CD4-positive, CD25-positive, alpha-beta regulatory T cell (primary cell): ENCODE data around the gene CLEC10A. TPM values are rescaled to one million over a fixed set of nuclear protein-coding genes. Genes with fewer than 3 reads are reported as not detected.
"Not testable (repeated sequence)": the region's sequence is repeated elsewhere in the genome, so short reads cannot be mapped to it uniquely, and the experiment has no call there.

Source experiments
- ATAC-seq, 2 donors: fragments of 150-1000 bp; cut with Tn5 transposase; one replicate each; pipeline ENCODE4 v1.10.0; 2021; ENCODE audit warnings: low read depth in 2 of 2, moderate number of reproducible peaks in 2 of 2, moderate library complexity in 1 of 2
- DNase-seq, 3 donors: peaks; one replicate each; pipeline versions ENCODE4 v3.0.0 to v3.0.0-alpha.2; 2012 to 2022; ENCODE audit warnings: mixed read lengths in 1 of 3
- H3K27ac ChIP-seq: one replicate; pipeline ENCODE4 v1.7.0; 2013; ENCODE audit warnings: mild to moderate bottlenecking, low read length; ENCODE audit not compliant: insufficient read depth, poor library complexity, severe bottlenecking
- H3K27me3 ChIP-seq: one replicate; pipeline ENCODE4 v1.7.0; 2013; ENCODE audit warnings: low read length; ENCODE audit not compliant: control insufficient read depth, insufficient read depth
- H3K36me3 ChIP-seq: one replicate; pipeline ENCODE4 v1.7.0; 2013; ENCODE audit warnings: mild to moderate bottlenecking, low read length, moderate library complexity; ENCODE audit not compliant: control insufficient read depth, insufficient read depth
- H3K4me1 ChIP-seq: 2 replicates; pipeline ENCODE4 v1.7.0; 2013; ENCODE audit warnings: mild to moderate bottlenecking, low read length; ENCODE audit not compliant: insufficient read depth, control insufficient read depth, poor library complexity, severe bottlenecking
- H3K4me3 ChIP-seq: one replicate; pipeline ENCODE4 v1.7.0; 2013; ENCODE audit warnings: low read depth, mild to moderate bottlenecking, low read length, moderate library complexity
- H3K9me3 ChIP-seq, 2 experiments: 1 replicate in 1 of 2; 2 replicates in 1 of 2; pipeline ENCODE4 v1.7.0; 2013; ENCODE audit warnings: low read length in 2 of 2, mild to moderate bottlenecking in 1 of 2, moderate library complexity in 1 of 2; ENCODE audit not compliant: control insufficient read depth in 2 of 2
- H3K27ac Mint-ChIP-seq, 3 donors: one replicate each; pipeline ENCODE4 v1.8.0; 2020 to 2022; ENCODE audit warnings: mild to moderate bottlenecking in 3 of 3, mixed read lengths in 3 of 3, moderate library complexity in 2 of 3
- H3K27me3 Mint-ChIP-seq: one replicate; pipeline ENCODE4 v1.8.0; 2022; ENCODE audit warnings: mild to moderate bottlenecking, mixed read lengths
- H3K36me3 Mint-ChIP-seq: one replicate; pipeline ENCODE4 v1.8.0; 2020; ENCODE audit warnings: mixed read lengths
- H3K4me1 Mint-ChIP-seq, 4 donors: one replicate each; pipeline ENCODE4 v1.8.0; 2020 to 2022; ENCODE audit warnings: mixed read lengths in 4 of 4, mild to moderate bottlenecking in 1 of 4
- H3K4me3 Mint-ChIP-seq, 4 donors: one replicate each; pipeline ENCODE4 v1.8.0; 2020 to 2022; ENCODE audit warnings: mild to moderate bottlenecking in 4 of 4, mixed read lengths in 4 of 4, moderate library complexity in 3 of 4
- H3K9me3 Mint-ChIP-seq, 7 donors: one replicate each; pipeline ENCODE4 v1.8.0; 2020 to 2022; ENCODE audit warnings: mixed read lengths in 7 of 7, mild to moderate bottlenecking in 3 of 7, moderate library complexity in 2 of 7
- polyA plus RNA-seq, 4 donors: library from polyadenylated mRNA; unstranded; fragments of 300-500 nt; fragmentation: Illumina TruSeq; gene quantifications; one replicate each; pipeline ENCODE4 v1.2.3, GENCODE V29; 2021
- total RNA-seq: library from RNA; stranded (reverse); gene quantifications from one replicate; pipeline ENCODE4 v1.2.3, GENCODE V29; 2022

CLEC10A gene
- total and polyA plus RNA-seq, 5 donors from 2014 or later: not detected

DNA sequence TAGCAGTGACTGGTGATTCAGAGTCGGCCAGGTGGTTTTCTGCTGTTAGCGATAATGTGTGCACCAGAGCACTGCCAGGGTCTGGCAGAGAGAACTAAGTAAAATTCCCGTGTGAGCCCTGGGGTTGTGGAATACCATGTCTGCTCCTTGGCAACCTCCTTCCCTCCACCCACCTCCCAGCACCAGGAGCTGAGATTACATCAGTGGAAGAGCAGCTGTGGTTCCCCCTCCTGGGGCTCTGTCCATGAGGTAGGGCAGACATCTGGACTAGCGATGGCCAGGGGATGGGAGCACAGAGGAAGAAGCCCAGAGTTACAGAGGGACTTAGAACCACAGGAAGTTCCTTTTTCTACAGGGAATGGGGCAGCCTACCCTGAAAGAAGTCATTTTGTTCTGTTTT lies 15.8 kb downstream of the CLEC10A start:
- H3K36me3 ChIP-seq: no peaks in the 10 kb centered on the region
- no peaks in the 10 kb centered on the region for H3K4me1 ChIP-seq
- Mint-ChIP-seq H3K9me3 (peaks cover 0 to 21% (median 10%) of the 10 kb centered on the region in 7 donors), H3K27ac (no peak overlapping the region), H3K36me3 (no peaks in the 10 kb centered on the region), H3K27me3 (peaks cover 40% of the 10 kb centered on the region), H3K4me1 (peaks cover 0 to 3% (median 0%) of the 10 kb centered on the region in 4 donors), H3K4me3 (no peak overlapping the region)
- H3K27ac ChIP-seq: no peak overlapping the region
- DNase-seq: no peak
- no peak for ATAC-seq
- H3K27me3 ChIP-seq: no peaks in the 10 kb centered on the region
- peaks cover 7 to 13% of the 10 kb centered on the region in 2 experiments for H3K9me3 ChIP-seq
- no peak overlapping the region for H3K4me3 ChIP-seq

- Histone ChIP-seq H3K27me3 (no peaks in the 10 kb centered on the region), H3K36me3 (no peaks in the 10 kb centered on the region), H3K27ac (no peak overlapping the region), H3K4me1 (no peaks in the 10 kb centered on the region), H3K4me3 (no peak overlapping the region), H3K9me3 (peaks cover 3 to 10% of the 10 kb centered on the region in 2 experiments)
- Mint-ChIP-seq H3K9me3 (peaks cover 0 to 15% (median 6%) of the 10 kb centered on the region in 7 donors), H3K4me1 (peaks cover 0 to 3% (median 0%) of the 10 kb centered on the region in 4 donors), H3K27me3 (peaks cover 36% of the 10 kb centered on the region), H3K4me3 (no peak overlapping the region), H3K27ac (no peak overlapping the region), H3K36me3 (no peaks in the 10 kb centered on the region)
- DNase-seq (no peak), ATAC-seq (no peak)
These were observed 16.4 kb downstream of the CLEC10A start for GRCh38 chr17:7063518-7064094.

DNA sequence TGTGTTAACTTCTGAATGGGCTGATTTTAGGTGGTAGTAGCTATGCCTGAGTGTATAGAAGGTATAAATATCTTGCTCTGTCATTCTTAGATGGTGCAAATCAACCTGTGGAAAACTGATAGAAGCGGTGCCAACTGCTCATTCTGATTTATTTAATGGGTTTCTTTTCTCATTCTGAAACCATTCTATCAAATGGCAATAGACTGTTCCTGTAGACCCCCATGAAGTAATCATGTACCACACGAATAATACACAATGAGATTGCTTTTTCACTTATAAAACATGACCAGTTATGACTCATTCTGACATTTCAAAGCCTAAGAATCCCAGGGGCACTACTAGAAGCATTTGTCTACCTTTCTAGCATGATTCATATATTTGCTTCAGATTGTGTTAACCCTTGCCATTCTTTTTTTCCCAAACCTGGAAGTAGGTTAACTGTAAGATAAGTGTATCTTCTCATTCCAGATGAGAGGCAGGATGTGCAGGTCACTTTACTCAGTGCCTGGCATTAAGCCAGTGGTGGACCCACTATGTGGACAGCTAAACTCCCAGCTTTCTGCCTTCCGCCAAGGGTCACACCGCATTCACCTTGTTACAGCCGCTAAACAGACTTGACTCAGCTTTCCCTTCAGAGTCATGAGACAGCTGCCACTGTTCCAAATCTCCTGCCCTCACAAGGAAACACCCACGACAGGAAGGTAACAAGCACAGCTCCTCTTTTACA lies 19.7 kb downstream of the CLEC10A start:
- no peak for DNase-seq

GRCh38 chr17:7058831-7059447 lies 21.1 kb downstream of the CLEC10A start:
- H3K4me1 Mint-ChIP-seq: peaks cover 0 to 3% (median 0%) of the 10 kb centered on the region in 4 donors
- H3K27ac Mint-ChIP-seq: peak overlapping the region in 1 of 3 donors; percentile 30
- H3K4me1 ChIP-seq: no peaks in the 10 kb centered on the region
- no peak overlapping the region for H3K4me3 ChIP-seq
- H3K36me3 ChIP-seq: no peaks in the 10 kb centered on the region
- DNase-seq: no peak
- H3K4me3 Mint-ChIP-seq: no peak overlapping the region
- H3K27ac ChIP-seq: no peak overlapping the region
- no peaks in the 10 kb centered on the region for H3K27me3 ChIP-seq
- ATAC-seq: no peak
- no peaks in the 10 kb centered on the region for H3K9me3 ChIP-seq
- H3K27me3 Mint-ChIP-seq: peaks cover 20% of the 10 kb centered on the region
- H3K9me3 Mint-ChIP-seq: peaks cover 0 to 2% (median 0%) of the 10 kb centered on the region in 7 donors
- no peaks in the 10 kb centered on the region for H3K36me3 Mint-ChIP-seq

More for the DNA sequence above, 19.7 kb downstream of the CLEC10A start:
- no peaks in the 10 kb centered on the region for H3K36me3 Mint-ChIP-seq
- peaks cover 0 to 3% (median 0%) of the 10 kb centered on the region in 4 donors for H3K4me1 Mint-ChIP-seq
- Histone ChIP-seq H3K36me3 (no peaks in the 10 kb centered on the region), H3K4me1 (no peaks in the 10 kb centered on the region), H3K9me3 (no peaks in the 10 kb centered on the region), H3K27ac (no peak overlapping the region), H3K27me3 (no peaks in the 10 kb centered on the region), H3K4me3 (no peak overlapping the region)
- H3K4me3 Mint-ChIP-seq: no peak overlapping the region
- peaks cover 24% of the 10 kb centered on the region for H3K27me3 Mint-ChIP-seq
- peaks cover 0 to 2% (median 0%) of the 10 kb centered on the region in 7 donors for H3K9me3 Mint-ChIP-seq
- no peak overlapping the region for H3K27ac Mint-ChIP-seq
- ATAC-seq: no peak

GRCh38 chr17:7056386-7056785 lies 23.7 kb downstream of the CLEC10A start:
- Mint-ChIP-seq H3K4me3 (no peak overlapping the region), H3K27ac (no peak overlapping the region), H3K4me1 (peaks cover 0 to 5% (median 2%) of the 10 kb centered on the region in 4 donors), H3K36me3 (no peaks in the 10 kb centered on the region), H3K27me3 (peaks cover 13% of the 10 kb centered on the region), H3K9me3 (no peaks in the 10 kb centered on the region)
- DNase-seq: no peak
- no peak overlapping the region for H3K27ac ChIP-seq
- H3K4me3 ChIP-seq: no peak overlapping the region
- no peaks in the 10 kb centered on the region for H3K4me1 ChIP-seq
- ATAC-seq: no peak
- H3K36me3 ChIP-seq: no peaks in the 10 kb centered on the region
- no peaks in the 10 kb centered on the region for H3K9me3 ChIP-seq
- H3K27me3 ChIP-seq: no peaks in the 10 kb centered on the region

DNA sequence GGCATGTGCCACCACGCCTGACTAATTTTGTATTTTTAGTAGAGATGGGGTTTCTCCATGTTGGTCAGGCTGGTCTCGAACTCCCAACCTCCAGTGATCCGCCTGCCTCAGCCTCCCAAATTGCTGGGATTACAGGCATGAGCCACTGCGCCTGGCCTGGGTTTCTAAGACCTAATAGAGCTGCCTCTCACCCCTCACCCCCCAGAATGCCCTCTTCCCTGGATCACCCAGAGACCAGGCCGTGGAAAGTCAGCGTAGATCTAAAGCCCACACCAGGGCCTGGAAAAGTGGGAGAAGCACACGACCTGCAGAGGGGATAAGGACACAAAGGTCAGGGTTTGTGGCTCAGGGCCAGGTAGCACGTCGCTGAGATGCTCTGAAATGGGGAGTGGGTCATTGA lies 29.5 kb downstream of the CLEC10A start:
- not testable (repeated sequence) for H3K36me3 ChIP-seq, H3K27ac Mint-ChIP-seq, H3K4me3 ChIP-seq, H3K4me3 Mint-ChIP-seq, H3K27me3 ChIP-seq, H3K27me3 Mint-ChIP-seq, DNase-seq, H3K9me3 ChIP-seq, H3K27ac ChIP-seq, H3K36me3 Mint-ChIP-seq, ATAC-seq, H3K9me3 Mint-ChIP-seq
- H3K4me1 ChIP-seq: peaks cover 21% of the 10 kb centered on the region
- H3K4me1 Mint-ChIP-seq: peaks cover 11 to 22% (median 16%) of the 10 kb centered on the region in 4 donors

DNA sequence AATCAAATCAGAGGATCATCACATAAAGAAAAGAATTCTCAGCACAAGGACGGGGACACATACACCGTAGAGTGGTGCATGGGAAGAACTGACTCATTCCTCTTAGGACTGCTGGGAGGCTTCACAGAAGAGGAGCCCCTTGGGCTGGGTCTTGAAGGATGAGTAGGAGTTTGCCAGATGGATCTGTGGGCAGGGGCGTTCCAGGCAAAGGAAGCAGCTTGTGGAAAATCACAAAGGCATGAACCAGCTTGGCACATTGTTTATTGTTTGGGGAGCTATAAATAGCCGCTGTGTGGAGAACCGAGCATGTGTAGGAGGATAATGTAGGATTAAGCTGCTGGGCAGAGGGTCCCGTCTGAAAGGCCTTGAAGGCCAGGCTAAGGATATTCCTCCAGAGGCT lies 31.1 kb downstream of the CLEC10A start:
- no peak for ATAC-seq
- no peak overlapping the region for H3K4me3 Mint-ChIP-seq
- peak overlapping the region in 1 of 3 donors; percentile 68 for H3K27ac Mint-ChIP-seq

More for the DNA sequence above, 31.1 kb downstream of the CLEC10A start:
- Mint-ChIP-seq H3K4me1 (peaks cover 11 to 29% (median 19%) of the 10 kb centered on the region in 4 donors), H3K36me3 (no peaks in the 10 kb centered on the region), H3K9me3 (no peaks in the 10 kb centered on the region), H3K27me3 (peaks cover 15% of the 10 kb centered on the region)
- Histone ChIP-seq H3K36me3 (no peaks in the 10 kb centered on the region), H3K4me3 (no peak overlapping the region), H3K9me3 (no peaks in the 10 kb centered on the region), H3K27ac (no peak overlapping the region), H3K27me3 (no peaks in the 10 kb centered on the region), H3K4me1 (peaks cover 23% of the 10 kb centered on the region)
- no peak for DNase-seq
